HepG2 (cell line): ENCODE data around the gene TNFSF12. TPM values are rescaled to one million over a fixed set of nuclear protein-coding genes. Genes with fewer than 3 reads are reported as not detected.

ENCODE experiments used
- ATF7 ChIP-seq, 2 experiments: fragments of 450-650 bp in 1 of 2; sonication (generic) in 1 of 2; formaldehyde crosslinking in 1 of 2; IDR thresholded peaks; 2 replicates each; pipeline versions ENCODE4 v1.4.0 to v1.6.1; 2016 to 2020; ENCODE audit warnings: antibody characterized with exemption in 1 of 2, mild to moderate bottlenecking in 1 of 2, missing genetic modification reagents in 1 of 2
- BHLHE40 ChIP-seq: IDR thresholded peaks from 2 replicates; pipeline ENCODE4 v1.6.1; 2011; ENCODE audit warnings: low read length, improper control_type of control experiment
- CENPX ChIP-seq: sonication (generic); formaldehyde crosslinking; IDR thresholded peaks from 2 replicates; pipeline ENCODE4 v1.9.0; 2021; ENCODE audit warnings: mild to moderate bottlenecking, missing genetic modification reagents, moderate library complexity
- ETS1 ChIP-seq: sonication (generic); formaldehyde crosslinking; IDR thresholded peaks from 2 replicates; pipeline ENCODE4 v1.4.0; 2020; ENCODE audit warnings: missing genetic modification reagents
- FOXK2 ChIP-seq: fragments of 450-650 bp; IDR thresholded peaks from 2 replicates; pipeline ENCODE4 v1.6.1; 2016
- FOXM1 ChIP-seq: sonication (generic); formaldehyde crosslinking; IDR thresholded peaks from 2 replicates; pipeline ENCODE4 v1.5.0; 2020; ENCODE audit warnings: missing genetic modification reagents
- GLI4 ChIP-seq: sonication (generic); formaldehyde crosslinking; IDR thresholded peaks from 2 replicates; pipeline ENCODE4 v1.5.1; 2020; ENCODE audit warnings: missing genetic modification reagents, mild to moderate bottlenecking, moderate library complexity, borderline replicate concordance
- GTF2F1 ChIP-seq: fragments of 150-350 bp; IDR thresholded peaks from 2 replicates; pipeline ENCODE4 v1.6.1; 2014; ENCODE audit warnings: low read length
- HMG20B ChIP-seq: conservative IDR thresholded peaks from 2 replicates; pipeline ENCODE4 v1.6.1; 2016; ENCODE audit warnings: missing genetic modification reagents, missing compliant biosample characterization
- KAT7 ChIP-seq: IDR thresholded peaks from 2 replicates; pipeline ENCODE4 v1.6.1; 2018; ENCODE audit warnings: borderline replicate concordance, missing compliant biosample characterization
- KLF9 ChIP-seq: IDR thresholded peaks from 2 replicates; pipeline ENCODE4 v1.6.1; 2016; ENCODE audit warnings: low read depth
- NFATC3 ChIP-seq: sonication (generic); formaldehyde crosslinking; IDR thresholded peaks from 2 replicates; pipeline ENCODE4 v1.5.1; 2020; ENCODE audit warnings: mild to moderate bottlenecking, missing genetic modification reagents
- PLSCR1 ChIP-seq: sonication (generic); formaldehyde crosslinking; IDR thresholded peaks from 2 replicates; pipeline ENCODE4 v1.5.0; 2020; ENCODE audit warnings: missing genetic modification reagents, mild to moderate bottlenecking, borderline replicate concordance
- REST ChIP-seq, 2 experiments: IDR thresholded peaks; 2 replicates each; pipeline ENCODE4 v1.6.1; 2011 to 2012; ENCODE audit warnings: low read length in 2 of 2, borderline replicate concordance in 1 of 2, low read depth in 1 of 2, mild to moderate bottlenecking in 1 of 2, moderate library complexity in 1 of 2
- SMC3 ChIP-seq: IDR thresholded peaks from 2 replicates; pipeline ENCODE4 v1.6.1; 2011; ENCODE audit warnings: low read length, improper control_type of control experiment
- SRSF4 ChIP-seq: fragments of 200-400 bp; formaldehyde crosslinking; IDR thresholded peaks from one replicate; pipeline ENCODE4 v1.6.1; 2018; ENCODE audit warnings: mild to moderate bottlenecking, low read depth, low read length, moderate library complexity; ENCODE audit not compliant: poor library complexity, severe bottlenecking
- ZNF101 ChIP-seq: sonication (generic); formaldehyde crosslinking; IDR thresholded peaks from 2 replicates; pipeline ENCODE4 v1.4.0; 2020; ENCODE audit warnings: mild to moderate bottlenecking, low read depth, missing genetic modification reagents, borderline replicate concordance
- ZNF451 ChIP-seq: sonication (generic); formaldehyde crosslinking; IDR thresholded peaks from 2 replicates; pipeline ENCODE4 v1.5.0; 2020; ENCODE audit warnings: mild to moderate bottlenecking, missing genetic modification reagents
- ZNF552 ChIP-seq: sonication (generic); formaldehyde crosslinking; IDR thresholded peaks from 2 replicates; pipeline ENCODE4 v1.9.0; 2022; ENCODE audit warnings: missing genetic modification reagents, mild to moderate bottlenecking, borderline replicate concordance
- ZNF598 ChIP-seq: sonication (generic); formaldehyde crosslinking; IDR thresholded peaks from 2 replicates; pipeline ENCODE4 v1.5.1; 2020; ENCODE audit warnings: mild to moderate bottlenecking, missing genetic modification reagents, borderline replicate concordance
- ZSCAN12 ChIP-seq: sonication (generic); formaldehyde crosslinking; IDR thresholded peaks from 2 replicates; pipeline ENCODE4 v1.9.0; 2021; ENCODE audit warnings: mild to moderate bottlenecking, missing genetic modification reagents
- polyA plus RNA-seq, 8 experiments: library from polyadenylated mRNA; depleted of rRNA in 3 of 8; stranded (reverse) in 7 of 8; unstranded in 1 of 8; fragments of >200 nt; fragmentation: Illumina TruSeq in 4 of 8; extraction: Trizol in 4 of 8; gene quantifications; 2 replicates each; pipeline versions ENCODE4 v1.2.1 to v1.2.3, GENCODE V29; 2011 to 2016; ENCODE audit warnings: low read depth in 4 of 8, missing spikeins in 1 of 8, mixed read lengths in 1 of 8; ENCODE audit not compliant: insufficient read depth in 1 of 8
- total RNA-seq, 5 experiments: library from RNA; depleted of rRNA; stranded (reverse); fragments of >200 nt; fragmentation: Illumina TruSeq; extraction: Trizol; gene quantifications; 2 replicates each; pipeline ENCODE4 v1.2.3, GENCODE V29; 2016; ENCODE audit warnings: low read depth in 1 of 5

TNFSF12 gene
- total and polyA plus RNA-seq, 2 of the 13 experiments (the other 11 are each of a cell fraction or from before 2014, with no cell fraction given), result 0.93 to 7.2 TPM

- TF ChIP-seq ETS1 (CRISPR knock-in tag) (no peak), CENPX (CRISPR knock-in tag) (no peak), GTF2F1 (no peak), BHLHE40 (peak; percentile 24; the same call in 1 of the 2 replicates), NFATC3 (peak; percentile 55; the same call in 1 of the 2 replicates), FOXK2 (peak; percentile 92), ZNF552 (CRISPR knock-in tag) (0 out of 2 replicates have a peak, but pooled peaks have one; percentile 53), PLSCR1 (CRISPR knock-in tag) (no peak), ATF7 (IDR thresholded peaks at IDR 0.05) (no peak), ATF7 (CRISPR knock-in tag; IDR thresholded peaks at IDR 0.05) (no peak), ZSCAN12 (CRISPR knock-in tag) (peak; percentile 78; the same call in 1 of the 2 replicates), ZNF451 (CRISPR knock-in tag) (peak; percentile 87; the same call in 1 of the 2 replicates), KAT7 (CRISPR knock-in tag) (no peak; the same call in 1 of the 2 replicates), SRSF4 (no peak), FOXM1 (CRISPR knock-in tag) (no peak), SMC3 (peak; percentile 32; the same call in 1 of the 2 replicates), REST (IDR thresholded peaks at IDR 0.05; ENCODE audit: borderline replicate concordance in 1 of 2, low read depth in 1 of 2, low read length in 2 of 2) (peak in 1 of 2 experiments; percentile 5; a peak in 1 of 4 replicates), ZNF598 (peak; percentile 90; the same call in 1 of the 2 replicates), ZNF101 (no peak), KLF9 (no peak), GLI4 (no peak), HMG20B (CRISPR knock-in tag) (no peak; the same call in 1 of the 2 replicates)
Measured at GRCh38 chr17:7579001-7579833, 30.4 kb downstream of the TNFSF12 start, which contains the start of gene CD68 (continued).
